Measurements from ENCODE around the gene SNX6. TPM values are rescaled to one million over a fixed set of nuclear protein-coding genes. Genes with fewer than 3 reads are reported as not detected.

Gene SNX6
- polyA plus RNA-seq, 3 donors = 46.7 to 115 (median 114) TPM

- H3K27ac ChIP-seq (ENCODE audit: low read depth in 1 of 2, low read length in 2 of 2) = no peak overlapping the region
- no peaks in the 10 kb centered on the region for H3K4me1 ChIP-seq (ENCODE audit: control insufficient read depth in 1 of 2, insufficient read depth in 2 of 2, low read length in 2 of 2)
- no peak for DNase-seq
- H3K27me3 ChIP-seq (ENCODE audit: control insufficient read depth in 2 of 2, insufficient read depth in 2 of 2, low read length in 2 of 2) = no peaks in the 10 kb centered on the region
- H3K9me3 ChIP-seq (replicated peaks in 1 of 2; ENCODE audit: control insufficient read depth in 1 of 2, insufficient read depth in 1 of 2, low read length in 2 of 2) = no peaks in the 10 kb centered on the region
- H3K36me3 Mint-ChIP-seq = peaks cover 67 to 95% of the 10 kb centered on the region in 2 donors
- H3K4me3 Mint-ChIP-seq = no peak overlapping the region
- no peaks in the 10 kb centered on the region for H3K9me3 Mint-ChIP-seq
- H3K4me1 Mint-ChIP-seq = no peaks in the 10 kb centered on the region
- peak overlapping the region in 1 of 7 donors; percentile 10 for H3K27ac Mint-ChIP-seq
- intact Hi-C loops (cut with micrococcal nuclease) = loop anchor here in 1 of 2 donors (10.0 kb wide), 2 partner anchors 68 to 502 kb away; no protein-coding TSS in a partner anchor
- peaks cover 59% of the 10 kb centered on the region for H4K20me1 ChIP-seq (ENCODE audit: insufficient read depth, low read length)
- peaks cover 0 to 4% (median 0%) of the 10 kb centered on the region in 3 donors for H3K27me3 Mint-ChIP-seq (ENCODE audit: low read depth in 3 of 3)
- no peak overlapping the region for H3K4me2 ChIP-seq (replicated peaks; ENCODE audit: extremely low read depth, low read length, poor library complexity, severe bottlenecking)
- peaks cover 84 to 99% of the 10 kb centered on the region in 2 donors for H3K36me3 ChIP-seq (replicated peaks in 1 of 2; ENCODE audit: control insufficient read depth in 1 of 2, insufficient read depth in 2 of 2, low read length in 2 of 2)
- WGBS (ENCODE audit: insufficient coverage) = 100% methylated on average over 5 of the region's 5 CpGs
- no peak for TF ChIP-seq CTCF (IDR thresholded peaks at IDR 0.05)
- H2AFZ ChIP-seq (ENCODE audit: insufficient read depth, low read depth, low read length, poor library complexity, severe bottlenecking) = no peak overlapping the region
- no peaks in the 10 kb centered on the region for H3K79me2 ChIP-seq (ENCODE audit: insufficient read depth, low read length)
- no peak overlapping the region for H3K9ac ChIP-seq (ENCODE audit: insufficient read depth, low read length, poor library complexity, severe bottlenecking)
- no peak overlapping the region for H3K4me3 ChIP-seq (replicated peaks in 1 of 3; ENCODE audit: low read depth in 2 of 3, low read length in 3 of 3)
Observed at GRCh38 chr14:34592623-34593022, 37.3 kb downstream of the SNX6 start.

DNA sequence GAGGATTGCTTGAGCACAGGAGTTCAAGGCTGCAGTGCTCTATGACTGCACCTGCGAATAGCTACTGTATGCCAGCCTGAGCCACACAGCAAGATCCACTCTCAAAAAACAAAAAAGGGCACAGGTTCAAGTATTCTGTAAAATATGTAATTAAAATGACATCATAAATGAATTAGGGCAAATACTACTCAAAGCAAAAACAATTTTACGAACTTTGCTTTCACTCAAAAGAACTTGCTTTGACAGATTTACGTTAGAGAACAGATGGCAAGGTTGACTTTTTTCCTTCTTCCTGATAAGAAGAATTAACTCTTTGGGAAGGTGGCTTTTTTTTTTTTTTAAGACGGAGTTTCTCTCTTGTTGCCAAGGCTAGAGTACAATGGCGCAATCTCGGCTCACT, 46.4 kb downstream of the SNX6 start:
- Histone ChIP-seq H3K4me2 (replicated peaks; ENCODE audit: extremely low read depth, low read length, poor library complexity, severe bottlenecking) (no peak overlapping the region), H3K36me3 (replicated peaks in 1 of 2; ENCODE audit: control insufficient read depth in 1 of 2, insufficient read depth in 2 of 2, low read length in 2 of 2) (peaks cover 77 to 94% of the 10 kb centered on the region in 2 donors), H3K79me2 (ENCODE audit: insufficient read depth, low read length) (no peaks in the 10 kb centered on the region), H3K27ac (ENCODE audit: low read depth in 1 of 2, low read length in 2 of 2) (no peak overlapping the region), H3K27me3 (ENCODE audit: control insufficient read depth in 2 of 2, insufficient read depth in 2 of 2, low read length in 2 of 2) (no peaks in the 10 kb centered on the region), H3K4me1 (ENCODE audit: control insufficient read depth in 1 of 2, insufficient read depth in 2 of 2, low read length in 2 of 2) (no peaks in the 10 kb centered on the region), H3K9me3 (replicated peaks in 1 of 2; ENCODE audit: control insufficient read depth in 1 of 2, insufficient read depth in 1 of 2, low read length in 2 of 2) (no peaks in the 10 kb centered on the region), H4K20me1 (ENCODE audit: insufficient read depth, low read length) (peaks cover 27% of the 10 kb centered on the region), H3K4me3 (replicated peaks in 1 of 3; ENCODE audit: low read depth in 2 of 3, low read length in 3 of 3) (no peak overlapping the region), H3K9ac (ENCODE audit: insufficient read depth, low read length, poor library complexity, severe bottlenecking) (no peak overlapping the region), H2AFZ (ENCODE audit: insufficient read depth, low read depth, low read length, poor library complexity, severe bottlenecking) (no peak overlapping the region)
- Mint-ChIP-seq H3K4me1 (no peaks in the 10 kb centered on the region), H3K4me3 (no peak overlapping the region), H3K9me3 (no peaks in the 10 kb centered on the region), H3K36me3 (peaks cover 67 to 95% of the 10 kb centered on the region in 2 donors), H3K27ac (peak overlapping the region in 2 of 7 donors; percentile 20 to 33), H3K27me3 (ENCODE audit: low read depth in 3 of 3) (peaks cover 0 to 3% (median 0%) of the 10 kb centered on the region in 3 donors)
- intact Hi-C loops (cut with micrococcal nuclease) = loop anchor here in 1 of 2 donors (10.0 kb wide), 1 partner anchor 171 kb away; no protein-coding TSS in a partner anchor
- no peak for TF ChIP-seq CTCF (IDR thresholded peaks at IDR 0.05)
- WGBS (ENCODE audit: insufficient coverage) = no CpG with 5 or more reads among the region's 6 CpGs
- no peak for DNase-seq
